ENCODE results near the gene USP2. TPM values are rescaled to one million over a fixed set of nuclear protein-coding genes. Genes with fewer than 3 reads are reported as not detected.
A peak's percentile ranks its signal among the peaks of the same experiment; 100 is the strongest.

Gene USP2
- total RNA-seq, 1 donor from 2014 or later: 1.2 TPM

DNA sequence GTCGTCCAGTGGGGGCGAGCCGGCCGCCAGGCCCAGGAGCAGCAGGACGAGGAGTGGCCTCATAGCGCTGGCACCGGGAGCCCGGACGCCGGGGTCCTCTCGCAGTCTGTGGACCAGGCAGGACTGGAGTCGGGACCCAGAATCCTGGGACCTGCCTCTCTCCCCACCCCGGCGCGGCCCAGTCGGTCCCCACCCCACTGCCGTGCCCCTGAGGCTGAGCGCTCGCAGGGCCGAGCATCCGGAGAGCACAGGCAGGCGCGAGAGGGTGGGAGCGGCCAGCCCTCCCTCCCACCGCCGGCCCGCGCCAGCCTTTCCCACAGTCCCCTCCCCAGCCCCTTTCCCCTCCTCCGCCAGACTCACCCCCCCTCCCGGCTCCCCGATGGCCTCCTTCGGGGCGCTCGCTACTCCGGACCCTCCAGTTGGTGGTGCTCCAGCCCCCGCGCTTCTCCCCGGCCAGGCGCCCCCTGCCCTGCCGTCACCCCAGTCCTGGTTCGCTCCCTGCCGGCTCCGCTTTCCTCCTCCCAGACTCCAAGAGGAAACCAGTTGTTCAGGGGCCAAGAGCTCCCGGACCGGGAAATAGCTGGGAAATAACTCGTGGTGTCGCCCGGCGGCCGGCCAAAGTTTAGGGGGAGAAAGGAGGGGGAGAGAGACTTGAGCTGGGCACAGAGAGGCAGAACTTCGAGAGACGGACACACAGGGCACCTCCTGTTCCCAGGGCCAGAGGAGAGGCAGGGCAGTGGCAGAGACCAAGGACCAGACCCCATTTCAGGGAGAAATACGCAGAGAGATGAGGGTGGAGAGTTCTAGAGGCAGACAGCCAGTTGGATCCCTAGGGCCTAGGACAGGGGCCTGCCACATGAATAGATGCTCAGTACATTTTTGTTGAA, 40.9 kb downstream of the USP2 start, which contains the start of gene C1QTNF5:
C1QTNF5 (minus strand) TSS at position 549 of the 887 bp plus-strand sequence; CDS start at position 63, 486 bp downstream.
- peak; percentile 94 for DNase-seq

GRCh38 chr11:119339589-119340334, 41.7 kb downstream of the USP2 start:
- DNase-seq: peak; percentile 84

DNA sequence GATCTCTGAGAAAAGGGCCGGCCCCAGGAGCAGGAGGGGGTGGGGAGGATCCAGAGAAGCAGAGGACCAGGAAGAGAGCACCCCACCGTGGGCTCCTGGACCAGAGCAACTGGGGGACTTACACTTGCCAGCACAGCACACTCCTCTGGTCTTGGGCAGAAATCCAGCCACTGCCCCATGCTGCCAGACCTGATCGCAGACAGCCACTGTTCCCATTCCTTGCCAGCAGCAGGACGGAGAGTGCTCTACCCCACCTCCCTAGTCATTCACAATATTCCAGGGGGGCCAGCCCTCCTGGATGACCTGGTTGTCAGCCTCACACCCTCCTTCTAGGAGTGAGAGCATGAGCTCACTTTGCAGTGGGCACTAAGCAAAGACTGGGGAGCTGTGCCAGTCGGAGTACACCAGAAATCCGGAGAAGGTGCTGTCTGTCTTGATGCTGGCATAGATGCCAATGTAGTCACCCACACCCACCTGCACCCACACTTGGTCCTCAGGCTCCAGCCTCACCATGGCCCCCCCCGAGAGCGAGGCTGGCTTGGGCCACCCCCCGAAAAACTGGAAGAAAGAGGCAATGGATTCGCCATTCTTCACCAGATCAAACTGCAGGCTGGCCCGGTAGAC, 42.4 kb downstream of the USP2 start:
- DNase-seq: peak; percentile 34

DNA sequence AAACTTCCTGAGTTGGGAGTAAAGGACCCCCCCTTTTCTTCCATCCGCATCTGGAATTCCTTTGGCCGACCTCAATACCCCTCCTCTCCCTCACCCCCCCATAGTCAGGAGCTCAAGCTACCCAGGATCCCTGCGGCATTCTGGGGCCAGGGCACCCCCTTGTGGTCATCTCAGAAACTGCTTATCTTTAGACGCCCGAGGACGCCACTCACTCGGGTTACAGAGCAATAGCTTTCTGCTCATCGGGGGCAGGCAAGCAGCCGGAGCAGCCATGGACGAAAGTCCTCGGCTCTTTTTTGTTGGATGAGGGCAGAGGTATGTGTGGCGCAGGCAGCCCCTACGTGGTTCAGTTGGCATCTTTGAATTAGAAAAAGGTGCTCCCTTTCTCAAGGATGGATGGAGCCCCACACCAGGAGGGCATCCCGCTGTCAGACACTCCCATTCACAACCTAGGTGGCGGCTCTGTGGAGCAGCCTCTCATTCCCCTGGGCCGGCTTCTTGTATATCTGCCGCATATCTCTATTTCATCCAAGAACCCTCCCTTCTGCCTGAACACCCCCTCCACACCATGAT, 43.1 kb downstream of the USP2 start:
- peak; percentile 90 for DNase-seq

GRCh38 chr11:119337581-119338317, 43.7 kb downstream of the USP2 start:
- peak; percentile 38 for DNase-seq

- no peak for DNase-seq
Observed at GRCh38 chr11:119336744-119337469, 44.6 kb downstream of the USP2 start.

GRCh38 chr11:119335655-119336543, 45.6 kb downstream of the USP2 start:
- DNase-seq: no peak

DNA sequence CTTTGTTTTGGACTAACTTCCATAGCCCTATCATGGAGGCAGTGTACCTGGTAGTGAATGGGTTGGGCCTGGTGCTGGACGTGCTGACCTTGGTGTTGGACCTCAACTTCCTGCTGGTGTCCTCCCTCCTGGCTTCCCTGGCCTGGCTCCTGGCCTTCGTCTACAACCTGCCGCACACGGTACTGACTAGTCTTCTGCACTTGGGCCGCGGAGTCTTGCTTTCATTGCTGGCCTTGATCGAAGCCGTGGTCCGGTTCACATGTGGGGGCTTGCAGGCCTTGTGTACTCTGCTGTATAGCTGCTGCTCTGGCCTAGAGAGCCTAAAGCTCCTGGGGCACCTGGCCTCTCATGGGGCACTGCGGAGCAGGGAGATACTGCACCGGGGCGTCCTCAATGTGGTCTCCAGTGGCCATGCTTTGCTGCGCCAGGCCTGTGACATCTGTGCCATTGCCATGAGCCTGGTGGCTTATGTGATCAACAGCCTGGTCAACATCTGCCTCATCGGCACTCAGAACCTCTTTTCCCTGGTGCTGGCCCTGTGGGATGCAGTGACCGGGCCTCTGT, 46.3 kb downstream of the USP2 start:
- no peak for DNase-seq

- DNase-seq: peak; percentile 99
Observed at GRCh38 chr11:119334174-119334930, 47.1 kb downstream of the USP2 start, which contains the start of gene RNF26. RNF26 (plus strand) TSS chr11:119334527; CDS start chr11:119335123, 596 bp downstream.

GRCh38 chr11:119332111-119332765, 49.3 kb downstream of the USP2 start:
- DNase-seq: no peak

DNA sequence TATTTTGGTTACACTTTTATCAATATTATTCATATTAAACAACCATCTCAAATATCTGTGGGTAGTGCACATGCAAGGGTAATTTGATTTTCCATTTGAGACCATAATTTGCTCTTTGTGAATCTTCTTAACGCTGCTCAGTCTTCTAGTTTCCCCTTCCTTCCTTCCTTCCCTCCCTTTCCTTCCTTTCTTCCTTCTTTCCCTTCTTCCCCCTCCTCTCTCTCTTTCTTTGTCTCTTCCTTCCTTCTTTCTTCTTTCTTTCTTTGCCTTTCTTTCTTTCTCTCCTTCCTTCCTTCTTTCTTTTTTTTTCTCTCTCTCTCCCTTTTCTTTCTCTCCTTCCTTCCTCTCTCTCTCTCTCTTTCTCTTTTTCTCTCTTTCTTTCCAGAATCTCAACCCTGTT, 51.3 kb downstream of the USP2 start:
- no peak for DNase-seq

DNA sequence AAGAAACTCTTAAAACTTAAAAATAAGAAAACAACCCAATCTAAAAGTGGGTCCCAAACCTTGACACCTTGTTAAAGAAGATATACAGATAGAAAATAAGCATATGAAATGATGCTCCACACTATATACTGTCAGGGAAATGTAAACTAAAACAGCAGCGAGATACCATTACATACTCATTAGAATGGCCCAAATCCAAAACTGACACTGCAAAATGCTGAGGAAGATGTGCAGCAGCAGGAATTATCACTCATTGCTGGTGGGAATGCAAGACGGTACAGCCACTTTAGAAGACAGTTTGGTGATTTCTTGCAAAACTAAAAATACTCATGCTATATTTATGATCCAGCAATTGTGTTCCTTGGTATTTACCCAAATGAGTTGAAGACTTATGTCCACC, 52.2 kb downstream of the USP2 start:
- DNase-seq: no peak

DNA sequence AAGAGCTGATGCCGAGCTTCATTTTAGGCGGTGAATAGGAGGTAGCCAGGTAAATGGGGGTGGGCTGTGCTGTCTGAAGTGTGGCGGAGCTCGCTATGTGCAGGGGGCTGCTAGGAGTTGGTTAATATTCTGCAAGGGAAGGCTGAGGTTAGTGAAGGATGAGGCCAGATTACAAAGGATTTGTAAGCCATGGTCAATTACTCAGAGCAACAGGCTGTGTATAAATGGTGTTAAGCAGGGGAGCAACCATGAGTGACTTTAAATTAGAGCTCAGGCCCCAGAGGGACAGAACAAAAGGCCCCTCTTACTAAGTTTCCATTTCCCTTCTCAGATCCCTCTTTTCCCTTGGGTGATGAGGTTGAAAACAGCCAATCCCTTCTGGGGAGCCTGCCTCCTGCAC, 57.3 kb downstream of the USP2 start:
- DNase-seq: no peak

GRCh38 chr11:119323532-119324033, 57.9 kb downstream of the USP2 start:
- DNase-seq: peak; percentile 87

DNA sequence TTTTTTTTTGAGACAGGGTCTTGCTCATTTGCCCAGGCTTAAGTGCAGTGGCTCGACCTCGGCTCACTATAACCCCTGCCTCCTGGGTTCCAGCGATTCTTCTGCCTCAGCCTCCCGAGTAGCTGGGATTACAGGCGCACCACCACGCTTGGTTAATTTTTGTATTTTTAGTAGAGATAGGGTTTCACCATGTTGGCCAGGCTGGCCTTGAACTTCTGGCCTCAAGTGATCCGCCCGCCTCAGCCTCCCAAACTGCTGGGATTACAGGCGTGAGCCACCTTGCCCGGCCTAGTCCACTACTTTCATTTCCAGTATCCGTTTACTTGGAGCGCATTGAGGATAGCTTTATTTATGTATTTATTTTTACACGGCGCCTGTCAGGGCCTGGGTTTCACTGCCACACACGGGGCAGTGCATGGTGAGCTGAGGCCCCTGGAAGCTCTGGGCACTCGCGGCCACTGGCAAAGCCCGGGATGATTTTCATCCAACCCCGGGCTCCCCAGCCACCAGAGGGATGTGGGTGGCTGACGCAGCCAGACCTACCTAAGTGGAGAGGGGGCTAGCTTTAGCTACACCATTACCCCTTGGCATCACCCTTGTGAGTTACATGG, 58.5 kb downstream of the USP2 start:
- no peak for DNase-seq

DNA sequence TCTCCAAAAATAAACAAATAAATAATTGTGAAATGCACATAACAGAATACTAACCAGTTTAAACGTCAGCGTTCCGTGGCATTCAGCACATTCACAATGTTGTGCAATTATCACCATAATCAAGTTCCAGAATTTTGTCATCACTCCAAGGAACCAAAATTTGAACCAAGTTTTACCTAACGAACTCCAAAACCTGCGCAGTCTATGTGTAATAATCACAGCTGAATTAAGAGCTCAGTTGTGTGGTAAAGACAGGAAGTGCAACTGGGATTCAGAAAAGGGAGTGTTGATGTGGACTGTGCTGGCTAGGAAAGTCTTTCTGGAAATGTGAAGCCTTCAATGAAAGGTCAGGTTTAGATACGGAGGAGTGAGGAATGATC, 59.1 kb downstream of the USP2 start:
- peak; percentile 44 for DNase-seq

DNA sequence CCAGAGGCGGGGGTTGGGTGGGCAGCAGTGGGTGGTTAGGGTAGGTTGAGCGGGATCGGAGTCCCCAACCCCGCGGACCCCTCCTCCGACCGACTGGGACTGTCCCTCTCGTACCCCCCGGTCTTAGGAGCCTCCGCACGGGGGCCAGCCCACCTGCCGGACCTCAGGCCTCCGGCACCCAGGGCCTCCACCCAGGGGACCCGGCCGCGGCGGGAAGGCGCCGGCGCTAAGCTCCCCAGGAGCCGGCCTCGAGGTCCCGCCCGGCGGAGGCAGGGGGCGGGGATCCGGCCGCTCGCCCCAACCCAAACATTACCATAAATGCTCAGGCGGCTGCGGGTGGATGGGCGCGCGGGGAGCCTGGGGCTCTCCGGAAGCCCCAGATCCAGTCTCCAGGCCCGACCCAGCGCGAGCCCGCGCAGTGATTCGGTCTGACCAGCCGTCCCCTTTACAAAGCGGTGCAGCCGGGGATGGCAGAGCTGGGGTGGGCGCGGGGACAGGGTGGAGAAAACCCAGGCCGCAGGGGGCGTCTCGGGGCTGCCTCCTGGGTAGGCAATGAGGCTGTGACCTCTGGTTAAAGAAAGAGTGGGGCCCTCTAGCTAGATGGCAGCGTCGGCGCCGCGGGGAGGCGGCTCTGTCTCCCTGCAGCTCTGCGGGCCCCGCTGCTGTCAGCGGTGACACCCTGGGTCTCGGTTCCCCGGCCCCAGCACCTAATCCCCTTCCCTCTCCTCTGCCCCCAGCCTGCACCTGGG, 60.5 kb downstream of the USP2 start:
- DNase-seq: peak; percentile 86

Data from dermis blood vessel endothelial cell (primary cell).